Fibroblast of skin of right biceps (primary cell): ENCODE data around the gene VRK3.

ENCODE experiments used
- DNase-seq: peaks from one replicate; pipeline ENCODE4 v3.0.0-alpha.2; 2013

VRK3 gene

DNA sequence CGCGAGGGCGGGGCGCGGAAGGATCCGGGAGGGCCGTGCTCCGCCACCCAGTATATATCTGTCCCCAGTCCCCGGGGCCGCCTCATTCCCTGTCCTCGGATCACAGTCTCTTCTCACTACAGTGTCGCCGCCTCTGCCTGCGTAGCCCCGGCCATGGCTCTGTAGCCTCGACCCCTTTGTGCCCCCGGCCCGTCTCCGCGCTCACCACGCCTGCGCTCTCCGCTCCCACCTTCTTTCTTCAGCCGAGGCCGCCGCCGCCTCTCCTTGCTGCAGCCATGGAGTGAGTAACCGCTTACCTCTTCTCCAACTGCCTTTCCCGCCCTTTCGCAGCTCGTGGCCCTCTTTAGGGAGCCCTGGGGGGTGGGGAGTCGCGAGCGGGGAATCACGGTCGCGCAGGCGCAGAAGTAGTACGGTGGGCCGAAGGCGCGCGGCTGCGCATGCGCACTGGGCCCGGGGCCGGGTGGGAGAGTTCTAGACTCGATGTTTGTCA is 96.0 kb downstream of the VRK3 start, which contains the start of the genes ATF5 and NUP62:
Gene ATF5 (plus strand): TSS at position 85 of the 490 bp plus-strand sequence. CDS start 1,646 bp downstream, outside the sequence.
Gene NUP62 (minus strand): TSS at position 384 of the 490 bp plus-strand sequence. CDS start 19,697 bp downstream, outside the sequence.
- peak; percentile 90 for DNase-seq

DNA sequence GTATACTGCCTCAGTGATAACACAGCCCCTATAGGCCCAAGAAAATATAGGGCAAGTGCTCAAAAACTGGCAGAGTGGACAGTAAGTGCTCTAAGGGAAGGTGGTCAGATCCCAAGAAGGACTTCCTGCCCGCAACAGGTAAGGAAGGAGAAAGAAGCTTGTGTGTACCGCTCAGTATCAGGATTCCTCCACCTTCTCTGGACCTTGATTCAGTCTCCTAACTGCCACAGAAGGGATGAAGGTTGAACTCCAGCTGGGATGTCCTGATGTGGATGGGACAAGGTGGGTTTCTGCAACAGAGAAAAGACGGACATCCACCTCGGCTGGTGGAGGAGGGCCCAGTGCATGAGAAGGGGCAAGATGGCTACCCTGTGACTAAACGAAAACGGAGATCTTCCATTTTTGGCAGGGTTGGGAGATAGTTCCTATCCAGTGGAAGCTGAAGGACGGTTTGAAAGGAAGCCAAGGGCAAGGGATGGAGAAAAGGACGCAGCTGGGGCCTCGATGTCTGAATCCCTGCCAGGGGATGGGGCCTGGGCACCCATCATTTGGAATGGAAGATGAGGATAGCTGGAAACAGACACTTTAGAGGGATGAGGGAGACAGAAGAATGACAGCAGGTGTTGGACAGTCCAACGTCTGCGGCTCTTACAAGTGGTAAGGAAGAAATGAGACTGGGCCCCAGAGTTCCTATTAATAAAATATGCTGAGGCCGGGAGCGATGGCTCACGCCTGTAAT is 97.5 kb downstream of the VRK3 start:
- DNase-seq: no peak

DNA sequence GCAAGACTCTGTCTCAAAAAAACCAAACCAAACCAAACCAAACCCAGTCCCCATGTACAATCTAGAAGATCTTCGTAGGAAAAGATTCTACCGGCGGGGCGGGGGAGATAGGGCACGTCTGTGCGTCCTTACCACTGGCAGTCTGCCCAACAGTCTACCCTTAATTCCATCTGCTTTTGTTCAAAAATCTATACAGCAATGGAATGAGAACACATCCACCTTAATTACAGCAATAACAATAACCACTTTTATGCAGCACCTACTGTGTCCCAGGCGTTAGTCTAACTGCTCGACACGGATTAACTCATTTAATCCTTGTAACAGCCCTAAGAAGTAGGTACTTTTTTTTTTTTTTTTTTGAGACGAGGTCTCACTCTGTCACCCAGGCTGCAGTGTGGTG is 98.7 kb downstream of the VRK3 start:
- DNase-seq: no peak
